Glomerular endothelial cell (primary cell): ENCODE measurements around the gene ATRN. TPM values are rescaled to one million over a fixed set of nuclear protein-coding genes. Genes with fewer than 3 reads are reported as not detected.
"Not testable (repeated sequence)": the region's sequence is repeated elsewhere in the genome, so short reads cannot be mapped to it uniquely, and the experiment has no call there.

Experiments
- DNase-seq: peaks from one replicate; pipeline ENCODE4 v3.0.0-alpha.2; 2011; ENCODE audit warnings: low read depth, low spot score; ENCODE audit errors: extremely low read depth
- total RNA-seq: library from RNA; depleted of rRNA; stranded (reverse); fragments of >200 nt; gene quantifications from 2 replicates; pipeline ENCODE4 v1.2.3, GENCODE V29; 2015

ATRN gene
- total RNA-seq, result 35.9 and 43.6 TPM in 2 replicates

DNA sequence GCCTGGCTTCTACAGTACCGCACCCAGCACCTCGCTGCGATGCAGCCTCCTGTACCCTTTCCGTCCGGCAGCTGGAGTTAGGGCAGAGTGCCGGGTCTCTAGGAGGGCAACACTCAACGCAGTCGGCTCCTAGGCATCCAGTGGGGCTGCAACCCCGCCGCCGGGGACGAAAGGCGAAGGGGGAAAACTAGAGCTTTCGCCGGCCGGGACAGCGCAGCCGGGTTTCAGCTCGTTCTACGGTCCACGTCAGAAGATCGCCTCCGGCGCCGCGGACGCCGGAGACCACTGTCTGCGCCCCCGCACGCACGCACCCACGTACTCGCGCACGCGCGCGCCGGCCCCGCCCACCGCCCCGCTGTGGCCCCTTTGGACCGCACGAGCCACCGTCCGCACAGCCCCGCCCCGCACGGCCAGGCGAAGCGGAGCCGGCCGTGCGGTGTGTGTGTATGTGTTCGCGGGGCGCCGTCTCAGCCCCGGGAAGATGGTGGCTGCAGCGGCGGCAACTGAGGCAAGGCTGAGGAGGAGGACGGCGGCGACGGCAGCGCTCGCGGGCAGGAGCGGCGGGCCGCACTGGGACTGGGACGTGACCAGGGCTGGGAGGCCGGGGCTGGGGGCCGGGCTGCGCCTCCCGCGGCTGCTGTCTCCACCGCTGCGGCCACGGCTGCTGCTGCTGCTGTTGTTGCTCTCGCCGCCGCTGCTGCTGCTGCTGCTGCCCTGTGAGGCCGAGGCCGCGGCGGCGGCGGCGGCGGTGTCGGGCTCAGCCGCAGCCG lies at the start of gene ATRN:
Gene ATRN, plus strand, starts transcription at position 392 of the 770 bp plus-strand sequence. Its CDS starts 90 bp downstream, at position 482.
- DNase-seq, result peak; percentile 2

DNA sequence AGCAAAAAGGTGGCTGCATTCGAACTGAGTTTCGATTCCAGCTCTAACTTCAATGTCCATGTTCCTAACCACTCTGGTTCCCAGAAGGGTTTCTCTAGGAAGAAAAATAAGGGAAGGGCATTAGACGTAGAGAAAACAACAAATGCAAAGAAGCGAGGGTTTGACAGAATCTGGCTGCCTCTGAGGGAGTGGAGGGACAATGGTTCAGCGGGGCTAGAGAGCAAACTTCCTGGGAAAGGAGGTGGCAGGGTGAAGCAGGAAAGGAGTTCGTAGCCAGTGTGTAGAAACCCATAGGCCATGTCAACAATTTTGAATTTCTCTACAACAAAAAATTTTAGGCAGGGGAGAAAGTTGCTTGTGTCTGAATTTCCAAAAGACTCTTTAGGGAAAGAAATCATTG lies 48.8 kb upstream of the ATRN start:
- DNase-seq, result no peak

DNA sequence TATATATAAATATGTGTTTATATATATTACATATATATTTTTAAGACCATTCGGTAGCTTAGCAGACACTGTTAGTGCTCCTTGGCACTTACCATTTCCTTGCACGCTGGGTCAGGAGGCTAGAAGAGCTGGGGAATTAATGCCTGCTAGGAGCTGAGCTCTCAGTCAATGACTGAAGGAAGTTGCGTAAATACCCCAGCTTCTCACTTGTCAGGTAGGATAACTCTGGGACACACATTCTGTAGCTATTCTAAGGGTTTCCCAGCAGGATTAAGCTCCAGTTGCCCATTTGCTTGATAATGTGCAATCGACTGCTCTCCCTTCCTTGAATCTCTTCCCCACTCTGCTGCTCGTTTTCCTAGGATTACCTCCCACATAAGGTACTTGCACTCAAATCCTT lies 47.7 kb upstream of the ATRN start:
- no peak for DNase-seq

DNA sequence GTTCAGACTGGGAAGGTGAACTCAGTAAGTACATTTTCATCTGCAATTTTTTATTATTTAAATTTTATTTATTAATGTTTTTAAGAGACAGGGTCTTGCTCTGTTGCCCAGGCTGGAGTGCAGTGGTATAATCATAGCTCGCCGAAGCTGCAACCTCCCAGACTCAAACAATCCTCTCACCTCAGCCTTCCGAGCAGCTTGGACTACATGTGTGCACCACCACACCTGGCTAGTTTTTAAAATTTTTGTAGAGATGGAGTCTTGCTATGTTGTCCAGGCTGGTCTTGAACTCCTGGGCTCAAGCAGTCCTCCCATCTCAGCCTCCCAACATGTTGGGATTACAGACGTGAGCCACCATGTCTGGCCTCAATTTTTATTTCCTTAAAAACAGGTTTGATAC lies 44.1 kb upstream of the ATRN start:
- DNase-seq, result not testable (repeated sequence)

GRCh38 chr20:3430376-3431069 lies 40.3 kb upstream of the ATRN start:
- no peak for DNase-seq

DNA sequence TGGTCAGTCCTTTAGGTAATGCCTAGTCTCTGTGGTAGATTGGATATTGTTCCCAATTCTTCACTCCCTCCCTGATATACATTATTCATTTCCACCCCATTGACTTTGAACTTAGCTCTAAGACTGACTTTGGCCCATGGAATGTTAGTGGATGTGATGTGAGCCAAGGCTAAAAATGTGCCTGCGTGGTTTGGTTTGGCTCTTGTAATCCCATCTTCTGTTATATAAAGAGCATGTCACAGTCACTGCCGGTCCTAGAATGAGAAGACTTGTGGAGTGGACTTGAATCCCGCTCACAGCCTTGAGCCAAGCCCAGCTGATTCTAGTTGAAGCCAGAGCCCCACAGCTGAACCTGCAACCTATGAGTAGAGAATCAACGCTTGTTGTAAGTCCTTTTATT lies 39.7 kb upstream of the ATRN start:
- DNase-seq, result no peak

- DNase-seq, result no peak
Observed at GRCh38 chr20:3432844-3433243, 38.0 kb upstream of the ATRN start.

- no peak for DNase-seq
Observed at GRCh38 chr20:3433744-3434143, 37.1 kb upstream of the ATRN start.

- no peak for DNase-seq
Observed at GRCh38 chr20:3434232-3434631, 36.6 kb upstream of the ATRN start.

- no peak for DNase-seq
Observed at GRCh38 chr20:3436864-3437574, 33.8 kb upstream of the ATRN start.

DNA sequence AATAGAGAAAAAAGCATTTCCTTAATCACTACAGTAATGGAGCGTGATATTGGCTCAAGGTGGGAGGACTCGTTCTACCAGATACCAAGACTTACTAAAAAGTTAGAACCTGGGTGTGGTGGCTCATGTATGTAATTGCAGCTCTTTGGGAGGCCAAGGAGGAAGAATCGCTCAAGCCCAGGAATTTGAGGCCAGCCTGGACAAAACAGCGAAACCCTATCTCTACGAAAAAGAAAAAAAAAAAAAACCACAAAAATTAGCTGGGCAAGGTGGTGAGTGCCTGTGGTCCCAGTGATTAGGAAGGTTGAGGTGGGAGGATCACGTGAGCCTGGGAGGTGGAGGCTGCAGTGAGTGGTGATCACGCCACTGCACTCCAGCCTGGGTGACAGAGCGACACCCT lies 24.0 kb upstream of the ATRN start:
- no peak for DNase-seq

DNA sequence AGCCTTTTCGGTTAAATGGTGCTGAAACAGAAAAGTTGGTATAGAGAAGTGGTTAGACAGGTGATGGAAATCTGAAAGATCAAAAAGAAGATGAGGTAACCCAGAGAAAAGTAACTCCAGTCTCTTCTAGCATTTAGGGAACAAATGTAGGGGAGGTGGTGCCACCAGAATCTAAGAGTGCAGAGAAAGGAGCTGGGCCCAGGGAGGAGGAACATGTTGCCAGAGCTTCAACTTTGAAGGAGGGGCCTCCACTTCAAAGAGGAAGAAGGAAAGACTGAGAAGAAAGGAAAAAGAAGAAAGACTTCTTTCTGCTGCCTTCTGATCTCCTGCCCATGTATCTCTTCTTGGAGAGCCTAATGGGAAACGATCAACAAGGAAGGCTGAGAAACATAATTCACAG lies 23.5 kb upstream of the ATRN start:
- no peak for DNase-seq

GRCh38 chr20:3449319-3449718 lies 21.5 kb upstream of the ATRN start:
- DNase-seq, result no peak

DNA sequence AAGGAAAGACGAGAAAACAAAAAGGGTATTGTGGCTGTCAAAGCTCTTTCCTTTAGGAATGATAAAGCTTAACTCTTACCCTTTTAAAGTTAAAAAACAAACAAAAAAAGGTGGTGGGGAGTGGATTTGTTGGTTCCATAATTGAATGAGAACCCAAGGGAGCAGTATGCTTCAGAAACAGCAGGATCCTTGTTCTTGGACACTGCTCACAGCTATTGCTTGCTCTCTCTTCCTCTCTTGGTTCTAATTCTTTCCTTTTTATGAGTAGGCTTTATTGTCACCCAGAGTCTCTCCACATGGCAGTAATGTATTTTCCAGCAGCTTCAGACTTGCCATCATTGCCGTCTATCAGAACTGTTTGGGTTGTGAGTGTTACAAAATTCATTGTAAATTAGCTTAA lies 18.7 kb upstream of the ATRN start:
- no peak for DNase-seq

GRCh38 chr20:3452690-3453089 lies 18.1 kb upstream of the ATRN start:
- no peak for DNase-seq

DNA sequence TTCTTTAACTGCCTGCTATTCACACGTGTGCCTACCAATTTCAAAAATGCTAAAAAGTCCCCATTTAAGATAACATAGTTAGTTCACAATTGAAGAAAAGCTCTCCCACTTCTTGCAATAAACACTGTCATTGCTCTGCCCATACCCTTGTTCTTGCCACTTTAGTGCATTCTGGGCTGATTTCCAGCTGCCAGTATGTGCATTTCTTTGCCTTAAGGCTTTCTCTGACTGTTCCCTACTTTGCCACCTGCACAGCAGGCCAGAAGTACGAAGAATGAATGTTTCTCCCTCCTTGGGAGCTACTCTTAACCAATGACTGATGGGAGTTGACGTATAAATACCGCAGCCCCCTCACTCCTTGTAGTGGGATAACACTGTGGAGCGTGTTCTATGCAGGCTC lies 16.0 kb upstream of the ATRN start:
- no peak for DNase-seq

DNA sequence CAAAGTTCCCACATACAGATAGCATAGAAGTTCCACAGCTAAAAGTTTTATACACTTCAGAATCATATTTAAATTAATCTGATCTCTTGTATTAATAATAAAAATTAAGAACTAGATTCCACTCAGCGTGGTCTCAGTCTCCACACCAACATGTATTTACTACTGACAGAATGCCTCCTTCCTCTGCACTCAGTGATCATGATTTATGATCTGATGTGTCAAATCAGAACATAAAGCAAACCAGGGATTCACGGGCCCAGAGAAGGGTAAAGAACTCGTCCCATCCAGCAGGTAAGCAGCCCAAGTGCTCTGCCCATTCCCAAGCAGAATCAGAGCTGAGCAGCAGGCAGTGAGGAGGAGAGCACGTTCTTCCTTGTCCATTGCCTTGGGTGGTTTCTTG lies 14.2 kb upstream of the ATRN start:
- DNase-seq, result no peak

GRCh38 chr20:3459881-3460307 lies 10.9 kb upstream of the ATRN start:
- no peak for DNase-seq

DNA sequence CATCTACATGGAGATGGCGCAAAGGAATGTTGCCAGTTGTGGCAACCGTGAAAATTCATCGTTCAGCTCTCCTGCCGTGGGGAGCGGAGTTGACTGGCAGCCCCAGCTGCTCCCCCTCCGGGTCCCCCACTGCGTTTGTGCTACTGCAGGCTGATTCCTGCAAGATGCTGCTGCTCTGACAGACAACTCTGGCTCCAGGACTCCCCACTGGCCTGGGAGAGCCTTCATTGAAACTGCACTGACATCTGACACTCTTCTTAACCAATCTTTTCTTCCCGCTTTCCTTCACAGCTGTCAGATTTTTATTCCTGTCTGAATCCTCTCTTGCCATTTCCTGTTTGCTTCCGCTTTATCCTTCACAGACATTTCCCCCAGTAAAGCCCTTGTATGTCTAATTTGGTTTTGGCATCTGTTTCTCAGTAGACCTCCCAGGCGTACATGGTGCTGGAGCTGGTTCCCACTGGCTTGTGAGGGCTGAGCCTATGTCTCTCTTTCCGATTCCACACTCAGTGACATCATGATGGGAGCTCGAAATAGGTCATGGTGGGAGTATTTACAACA lies 9.5 kb upstream of the ATRN start:
- no peak for DNase-seq

DNA sequence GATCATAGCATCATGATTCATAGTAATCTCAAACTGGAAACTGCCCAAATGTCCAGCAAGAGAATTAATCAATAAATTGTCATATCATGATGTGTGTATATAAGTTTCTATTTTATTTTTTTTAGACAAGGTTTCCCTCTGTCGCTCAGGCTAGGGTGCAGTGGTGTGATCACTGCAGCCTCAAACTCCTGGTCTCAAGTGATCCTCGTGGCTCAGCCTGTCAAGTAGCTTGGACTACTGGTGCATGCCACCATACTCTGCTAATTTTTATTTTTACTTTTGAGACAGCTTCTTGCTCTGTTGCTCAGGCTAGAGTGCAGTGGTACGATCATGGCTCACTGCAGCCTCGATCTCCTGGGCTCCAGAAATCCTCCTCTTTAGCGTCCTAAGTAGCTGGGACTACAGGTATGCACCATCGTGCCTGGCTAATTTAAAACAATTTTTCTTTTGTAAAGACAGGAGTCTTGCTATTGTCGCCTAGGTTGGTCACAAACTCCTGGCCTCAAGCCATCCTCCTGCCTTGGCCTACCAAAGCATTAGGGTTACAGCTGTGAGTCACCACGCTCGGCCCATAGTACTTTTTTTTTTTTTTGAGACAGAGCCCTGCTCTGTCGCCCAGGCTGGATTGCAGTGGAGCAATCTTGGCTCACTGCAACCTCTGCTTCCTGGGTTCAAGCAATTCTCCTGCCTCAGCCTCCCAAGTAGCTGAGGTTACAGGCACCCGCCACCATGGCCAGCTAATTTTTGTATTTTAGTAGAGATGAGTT lies 8.7 kb upstream of the ATRN start:
- no peak for DNase-seq

GRCh38 chr20:3464166-3464565 lies 6.7 kb upstream of the ATRN start:
- DNase-seq, result no peak
